ENCODE results near the gene ANLN. TPM values are rescaled to one million over a fixed set of nuclear protein-coding genes. Genes with fewer than 3 reads are reported as not detected.

Gene ANLN
- total RNA-seq (ENCODE audit: unreplicated experiment) = 17.8 TPM
- long read RNA-seq = 0 reads

DNA sequence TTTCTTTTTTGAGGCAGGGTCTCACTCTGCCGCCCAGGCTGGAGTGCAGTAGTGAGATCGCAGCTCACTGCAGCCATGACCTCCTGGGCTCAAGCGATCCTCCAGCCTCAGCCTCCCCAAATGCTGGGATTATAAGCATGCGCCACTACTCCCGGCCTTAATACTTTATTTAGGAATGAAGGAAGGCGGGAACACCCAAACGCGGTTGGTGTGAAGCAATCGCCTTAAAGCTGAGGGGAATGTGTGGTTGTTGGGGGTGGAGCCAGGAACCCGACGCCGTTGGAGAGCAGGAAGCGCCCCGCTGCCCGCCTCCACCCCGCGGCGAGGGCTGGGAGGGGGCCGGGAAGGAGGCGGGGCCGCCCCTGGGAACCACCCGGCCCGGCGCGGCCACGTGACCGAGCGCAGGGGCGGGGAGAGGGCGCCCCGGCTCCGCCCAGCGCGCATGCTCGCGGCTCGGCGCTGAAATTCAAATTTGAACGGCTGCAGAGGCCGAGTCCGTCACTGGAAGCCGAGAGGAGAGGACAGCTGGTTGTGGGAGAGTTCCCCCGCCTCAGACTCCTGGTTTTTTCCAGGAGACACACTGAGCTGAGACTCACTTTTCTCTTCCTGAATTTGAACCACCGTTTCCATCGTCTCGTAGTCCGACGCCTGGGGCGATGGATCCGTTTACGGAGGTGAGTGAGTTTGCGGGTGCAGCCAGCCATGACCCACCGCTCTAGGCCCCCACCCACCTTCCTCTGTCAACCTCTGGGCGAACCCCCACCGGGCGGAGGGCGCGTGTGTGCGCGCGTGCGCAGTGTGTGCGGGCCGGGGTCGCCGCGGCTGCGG is at the start of gene ANLN:
Gene ANLN (plus strand): TSS at position 492 of the 828 bp plus-strand sequence. CDS start 165 bp downstream, at position 657.
- TF ChIP-seq CTCF (IDR thresholded peaks at IDR 0.05; ENCODE audit: unreplicated experiment) = no peak
- peak within 1 kb of the TSS; percentile 85 for H3K27ac Mint-ChIP-seq (ENCODE audit: unreplicated experiment)
- H3K4me1 Mint-ChIP-seq (ENCODE audit: unreplicated experiment) = peaks cover 13% of the 10 kb centered on the region
- H3K4me3 Mint-ChIP-seq (ENCODE audit: unreplicated experiment) = peak within 1 kb of the TSS; percentile 94
- no peaks in the 10 kb centered on the region for H3K36me3 Mint-ChIP-seq (ENCODE audit: low read depth, unreplicated experiment)
- H3K9me3 Mint-ChIP-seq (ENCODE audit: unreplicated experiment) = no peaks in the 10 kb centered on the region
- no peaks in the 10 kb centered on the region for H3K27me3 Mint-ChIP-seq (ENCODE audit: unreplicated experiment)
- peak; percentile 97 for DNase-seq (ENCODE audit: low spot score)

GRCh38 chr7:36343548-36343947 is 46.1 kb upstream of the ANLN start:
- H3K27ac Mint-ChIP-seq (ENCODE audit: unreplicated experiment) = no peak overlapping the region
- no peaks in the 10 kb centered on the region for H3K9me3 Mint-ChIP-seq (ENCODE audit: unreplicated experiment)
- H3K4me1 Mint-ChIP-seq (ENCODE audit: unreplicated experiment) = no peaks in the 10 kb centered on the region
- H3K4me3 Mint-ChIP-seq (ENCODE audit: unreplicated experiment) = no peak overlapping the region
- no peaks in the 10 kb centered on the region for H3K27me3 Mint-ChIP-seq (ENCODE audit: unreplicated experiment)
- no peaks in the 10 kb centered on the region for H3K36me3 Mint-ChIP-seq (ENCODE audit: low read depth, unreplicated experiment)
- no peak for TF ChIP-seq CTCF (IDR thresholded peaks at IDR 0.05; ENCODE audit: unreplicated experiment)
- DNase-seq (ENCODE audit: low spot score) = no peak

GRCh38 chr7:36344622-36345021 is 45.0 kb upstream of the ANLN start:
- Mint-ChIP-seq H3K4me3 (ENCODE audit: unreplicated experiment) (no peak overlapping the region), H3K27ac (ENCODE audit: unreplicated experiment) (no peak overlapping the region)

DNA sequence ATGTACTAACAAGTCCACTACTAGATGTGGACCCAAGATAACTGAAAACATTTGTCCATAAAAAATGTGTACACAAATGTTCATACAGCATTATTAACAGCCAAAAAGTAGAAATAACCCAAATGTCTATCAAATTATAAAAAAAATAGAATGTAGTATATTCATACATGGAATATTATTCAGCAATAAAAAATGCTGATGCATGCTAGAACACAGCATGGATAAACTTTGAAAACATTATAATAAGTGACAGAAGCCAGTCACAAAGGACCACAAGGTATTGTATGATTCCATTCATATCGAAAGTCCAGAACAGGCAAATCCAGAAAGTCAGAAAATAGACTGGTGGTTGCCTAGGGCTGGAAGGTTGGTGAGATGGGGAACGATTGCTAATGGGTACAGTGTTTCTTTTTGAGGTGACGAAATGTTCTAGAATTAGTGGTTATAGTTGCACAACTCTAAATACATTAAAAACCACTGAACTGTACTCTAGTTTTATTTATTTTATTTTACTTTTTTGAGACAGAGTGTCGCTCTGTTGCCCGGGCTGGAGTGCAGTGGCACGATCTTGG is 43.3 kb upstream of the ANLN start:
- no peaks in the 10 kb centered on the region for H3K27me3 Mint-ChIP-seq (ENCODE audit: unreplicated experiment)
- TF ChIP-seq CTCF (IDR thresholded peaks at IDR 0.05; ENCODE audit: unreplicated experiment) = no peak
- no peak overlapping the region for H3K4me3 Mint-ChIP-seq (ENCODE audit: unreplicated experiment)
- DNase-seq (ENCODE audit: low spot score) = no peak
- H3K36me3 Mint-ChIP-seq (ENCODE audit: low read depth, unreplicated experiment) = no peaks in the 10 kb centered on the region
- no peaks in the 10 kb centered on the region for H3K9me3 Mint-ChIP-seq (ENCODE audit: unreplicated experiment)
- H3K4me1 Mint-ChIP-seq (ENCODE audit: unreplicated experiment) = no peaks in the 10 kb centered on the region
- H3K27ac Mint-ChIP-seq (ENCODE audit: unreplicated experiment) = no peak overlapping the region

More at GRCh38 chr7:36344622-36345021, 45.0 kb upstream of the ANLN start:
- H3K4me1 Mint-ChIP-seq (ENCODE audit: unreplicated experiment) = no peaks in the 10 kb centered on the region
- H3K9me3 Mint-ChIP-seq (ENCODE audit: unreplicated experiment) = no peaks in the 10 kb centered on the region
- DNase-seq (ENCODE audit: low spot score) = no peak
- no peak for TF ChIP-seq CTCF (IDR thresholded peaks at IDR 0.05; ENCODE audit: unreplicated experiment)
- no peaks in the 10 kb centered on the region for H3K36me3 Mint-ChIP-seq (ENCODE audit: low read depth, unreplicated experiment)
- no peaks in the 10 kb centered on the region for H3K27me3 Mint-ChIP-seq (ENCODE audit: unreplicated experiment)

GRCh38 chr7:36348256-36348655 is 41.4 kb upstream of the ANLN start:
- H3K4me3 Mint-ChIP-seq (ENCODE audit: unreplicated experiment) = no peak overlapping the region
- no peaks in the 10 kb centered on the region for H3K27me3 Mint-ChIP-seq (ENCODE audit: unreplicated experiment)
- H3K4me1 Mint-ChIP-seq (ENCODE audit: unreplicated experiment) = no peaks in the 10 kb centered on the region
- H3K36me3 Mint-ChIP-seq (ENCODE audit: low read depth, unreplicated experiment) = no peaks in the 10 kb centered on the region
- no peak for TF ChIP-seq CTCF (IDR thresholded peaks at IDR 0.05; ENCODE audit: unreplicated experiment)
- no peak overlapping the region for H3K27ac Mint-ChIP-seq (ENCODE audit: unreplicated experiment)
- DNase-seq (ENCODE audit: low spot score) = no peak
- no peaks in the 10 kb centered on the region for H3K9me3 Mint-ChIP-seq (ENCODE audit: unreplicated experiment)
